IPS-NIHi11 (cell line): ENCODE results near the gene TGFBR3.

Source experiments
- DNase-seq: peaks from one replicate; pipeline ENCODE4 v3.0.0; 2012; ENCODE audit warnings: mixed read lengths, low spot score

The TGFBR3 gene

DNA sequence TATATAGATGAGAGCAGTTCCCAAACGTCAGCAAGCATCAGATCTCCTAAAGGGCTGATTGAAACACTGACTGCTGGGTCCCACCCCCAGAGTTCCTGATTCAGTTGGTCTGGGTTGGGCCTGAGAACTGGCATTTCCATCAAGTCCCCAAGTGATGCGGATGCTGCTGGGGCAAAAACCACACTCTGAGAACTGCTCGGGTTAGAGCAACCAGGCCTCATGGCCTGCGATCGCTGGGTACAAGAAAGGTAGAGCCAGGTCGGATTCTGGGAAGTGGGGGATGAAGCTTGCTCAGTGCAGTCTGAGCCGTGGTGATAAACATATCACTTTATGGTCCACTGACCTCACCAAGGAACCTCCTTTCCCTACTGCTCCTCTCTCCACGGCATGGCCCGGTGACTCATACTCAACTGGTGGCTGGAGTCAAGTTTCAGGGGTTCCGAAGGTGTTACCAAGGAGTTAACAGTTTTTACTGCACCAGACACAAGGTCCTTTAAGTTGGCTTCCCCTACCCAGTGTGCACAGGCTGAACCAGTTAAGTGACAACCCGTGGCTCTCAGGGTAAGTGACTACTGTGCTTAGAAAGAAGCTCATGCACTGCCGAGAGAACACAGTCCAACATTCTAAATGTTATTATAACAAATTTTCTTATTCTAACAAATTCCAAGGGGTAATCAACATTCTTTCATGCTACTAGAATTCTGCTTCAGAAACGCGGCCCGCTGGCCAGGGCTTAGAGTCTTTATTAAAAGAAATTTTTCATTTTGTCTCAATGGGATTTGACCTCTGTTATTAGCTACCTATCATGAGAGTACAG is 153.5 kb downstream of the TGFBR3 start:
- peak; percentile 56 for DNase-seq

DNA sequence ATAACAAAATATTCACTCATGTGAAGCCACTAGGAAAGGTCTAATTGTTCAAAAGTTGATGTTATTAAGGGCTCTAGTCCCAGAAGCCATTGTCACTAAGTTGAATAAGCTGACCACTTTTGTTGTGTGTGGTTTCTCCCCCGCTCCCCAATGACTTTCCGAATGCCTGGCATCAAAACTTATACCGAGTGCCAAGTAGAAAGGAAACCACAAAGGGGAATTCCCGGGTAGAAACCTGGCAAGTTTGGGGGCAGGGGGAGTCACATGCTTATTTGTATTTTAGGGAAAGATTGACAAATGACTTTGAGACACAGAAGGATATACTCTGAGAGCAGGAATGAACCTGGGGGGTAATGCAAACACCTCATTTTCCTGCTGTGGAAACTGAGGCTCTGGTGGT is 154.1 kb downstream of the TGFBR3 start:
- no peak for DNase-seq

DNA sequence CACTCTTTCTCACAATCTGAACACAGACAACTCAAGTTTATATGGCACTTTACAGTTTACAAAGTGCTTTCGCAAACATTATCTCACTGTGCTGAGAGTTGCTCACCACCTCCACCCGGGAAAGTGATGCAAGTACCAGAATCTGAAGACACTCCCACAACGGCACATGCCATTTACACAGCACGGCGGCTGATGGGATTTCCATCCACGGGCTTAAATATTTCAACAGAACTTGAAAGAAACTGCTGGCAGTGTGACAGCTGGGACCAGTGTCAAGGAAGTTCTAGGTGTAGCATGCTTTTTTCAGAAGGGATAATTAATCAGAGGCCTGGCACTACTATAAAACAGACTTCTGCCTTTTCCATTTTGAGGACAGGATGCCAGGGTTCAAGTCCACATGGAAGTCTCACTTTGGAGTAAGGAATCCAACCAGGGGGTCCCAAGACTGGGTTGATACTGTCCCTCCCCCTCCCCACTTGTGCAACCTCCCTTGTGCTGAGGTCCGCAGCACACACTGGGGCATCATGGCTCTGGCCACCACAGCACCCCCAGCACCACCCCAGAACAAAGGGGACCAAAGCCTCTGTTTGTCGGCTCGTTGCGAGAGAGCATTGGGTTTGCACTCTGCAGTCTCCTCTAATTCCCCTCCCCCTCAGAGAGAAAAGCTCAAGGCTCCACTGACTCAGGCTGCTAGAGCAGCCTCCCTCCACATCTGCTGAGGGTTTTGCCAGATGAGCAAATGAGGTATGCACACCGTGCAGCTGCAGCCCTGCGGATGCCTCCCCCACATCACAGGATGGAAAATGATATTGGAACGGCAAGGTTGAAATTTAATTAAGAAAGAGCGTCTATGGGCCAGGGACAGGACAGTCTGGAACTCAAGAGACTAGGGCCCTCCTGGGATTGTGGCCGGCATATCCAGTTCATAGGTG is 154.9 kb downstream of the TGFBR3 start:
- peak; percentile 23 for DNase-seq

DNA sequence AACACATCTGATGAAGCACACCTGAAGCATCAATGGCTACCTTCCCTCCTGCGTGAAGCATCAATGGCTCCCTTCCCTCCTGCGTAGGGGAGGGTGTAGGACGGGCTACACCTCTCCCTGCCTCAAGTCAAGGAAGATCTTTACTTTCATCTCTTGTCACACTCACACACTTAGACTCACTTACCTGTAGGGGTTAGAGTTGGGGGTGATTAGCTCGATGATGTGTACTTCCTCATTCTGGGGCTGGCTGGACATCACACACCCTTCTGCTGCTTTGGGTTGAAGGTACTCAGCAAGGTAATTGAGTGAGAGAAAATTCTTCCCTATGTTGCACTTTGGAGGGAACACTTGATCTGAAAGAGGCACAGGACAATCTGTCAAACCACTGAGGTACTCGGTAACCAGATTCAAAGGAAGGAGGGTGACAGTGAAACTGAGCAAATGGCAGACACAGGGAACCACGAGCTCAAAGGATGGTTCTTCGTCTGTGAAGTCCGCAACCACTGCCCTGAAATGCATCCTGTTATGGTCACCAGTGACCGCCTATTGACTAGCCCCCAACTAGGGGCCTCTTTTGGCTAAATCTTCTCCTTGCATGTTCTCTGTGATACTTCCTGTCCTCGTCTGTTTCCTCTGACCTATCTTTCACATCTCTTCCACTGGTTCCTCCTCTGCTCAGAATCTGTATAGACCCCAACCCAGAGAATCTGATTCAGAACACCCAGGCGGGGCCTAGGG is 156.2 kb downstream of the TGFBR3 start:
- no peak for DNase-seq

DNA sequence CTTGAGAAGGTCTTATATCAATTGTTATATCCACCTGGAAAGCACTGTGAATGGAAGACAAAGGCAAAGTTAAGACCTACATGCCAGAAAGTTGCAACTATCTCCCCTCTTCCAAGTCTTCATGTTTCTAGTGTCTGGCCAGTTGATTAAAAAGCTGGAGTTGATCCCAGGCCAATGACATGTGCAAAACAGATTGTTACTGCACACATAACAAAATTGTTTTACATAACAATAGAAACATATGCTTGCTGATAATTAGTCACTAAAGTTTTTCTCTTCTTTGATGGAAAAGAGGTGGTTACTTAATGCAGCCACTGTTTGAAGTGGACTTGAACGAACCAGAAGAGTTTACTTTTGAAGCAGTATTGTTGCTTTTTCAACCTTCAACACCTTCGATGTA is 158.2 kb downstream of the TGFBR3 start:
- DNase-seq, result no peak

DNA sequence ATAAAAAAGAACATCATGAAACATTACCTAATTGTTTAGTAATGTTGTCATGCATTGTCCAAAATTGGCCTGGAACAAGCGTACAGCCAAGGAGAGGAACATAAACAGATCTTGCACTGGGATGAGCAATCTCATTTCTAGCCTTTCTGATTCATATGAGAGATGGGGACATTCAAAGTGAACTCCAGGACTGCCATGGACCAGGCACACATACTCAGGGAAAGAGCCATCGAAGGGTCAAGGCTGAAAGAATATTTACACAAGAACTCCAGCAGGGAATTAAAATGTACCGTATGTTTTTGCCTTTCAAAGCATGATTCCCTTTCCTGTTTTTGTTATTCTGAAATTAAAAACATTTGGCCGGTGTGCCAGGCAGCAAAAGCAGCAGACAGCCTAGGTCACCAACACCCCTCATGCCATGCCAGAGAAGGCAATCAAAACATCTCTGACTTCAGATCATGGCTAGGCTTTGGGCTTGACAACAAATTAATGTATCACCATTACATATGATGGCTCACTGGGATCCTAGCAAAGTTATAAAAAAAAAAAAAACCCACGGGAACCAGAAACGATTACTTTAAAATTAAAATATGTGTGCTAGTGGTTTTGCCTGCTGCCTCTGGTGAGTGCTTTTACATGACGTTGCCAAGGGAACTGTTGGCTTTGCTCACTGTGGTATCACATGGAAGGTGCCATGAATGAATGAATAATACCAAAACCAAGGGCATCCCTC is 159.8 kb downstream of the TGFBR3 start:
- DNase-seq, result no peak

GRCh38 chr1:91725618-91725988 is 160.3 kb downstream of the TGFBR3 start:
- no peak for DNase-seq

DNA sequence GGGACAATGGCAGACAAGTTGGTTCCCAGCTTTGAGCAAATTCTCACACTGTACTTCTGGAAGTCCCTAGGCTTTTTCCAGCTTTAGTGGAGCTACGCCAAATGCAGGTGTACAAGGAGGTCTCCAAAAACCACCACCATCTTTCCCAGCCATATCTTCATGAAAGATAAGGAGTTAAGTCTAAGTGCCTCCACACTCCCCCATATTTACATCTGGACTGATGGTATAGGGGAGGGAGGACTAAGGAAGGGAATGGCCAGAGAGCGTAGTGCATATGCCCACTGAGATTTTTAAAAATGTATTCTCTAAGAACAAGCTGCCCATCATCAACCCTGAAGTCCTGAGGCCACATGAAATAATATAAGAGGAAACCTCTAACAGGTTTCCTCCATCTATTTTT is 161.3 kb downstream of the TGFBR3 start:
- DNase-seq, result no peak

DNA sequence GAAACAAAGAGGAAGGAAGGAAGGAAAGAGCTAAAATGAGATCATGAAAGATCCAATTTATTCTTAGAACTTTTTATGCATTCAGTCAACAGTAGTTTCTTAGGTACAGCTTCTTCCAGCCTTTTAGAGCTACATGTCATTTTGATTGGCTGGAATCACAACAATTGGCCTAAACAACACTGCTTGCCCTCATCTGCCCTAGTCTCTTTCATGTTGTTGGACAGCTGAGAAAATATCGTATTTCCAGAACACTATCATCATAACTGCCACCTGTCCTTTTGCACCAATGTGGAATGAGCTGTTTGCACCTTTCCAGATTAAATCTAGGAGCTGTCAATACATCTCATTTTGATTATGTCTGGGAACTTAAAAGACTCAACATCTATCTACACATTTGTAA is 161.7 kb downstream of the TGFBR3 start:
- no peak for DNase-seq

- no peak for DNase-seq
Observed at GRCh38 chr1:91720044-91720443, 165.9 kb downstream of the TGFBR3 start.

DNA sequence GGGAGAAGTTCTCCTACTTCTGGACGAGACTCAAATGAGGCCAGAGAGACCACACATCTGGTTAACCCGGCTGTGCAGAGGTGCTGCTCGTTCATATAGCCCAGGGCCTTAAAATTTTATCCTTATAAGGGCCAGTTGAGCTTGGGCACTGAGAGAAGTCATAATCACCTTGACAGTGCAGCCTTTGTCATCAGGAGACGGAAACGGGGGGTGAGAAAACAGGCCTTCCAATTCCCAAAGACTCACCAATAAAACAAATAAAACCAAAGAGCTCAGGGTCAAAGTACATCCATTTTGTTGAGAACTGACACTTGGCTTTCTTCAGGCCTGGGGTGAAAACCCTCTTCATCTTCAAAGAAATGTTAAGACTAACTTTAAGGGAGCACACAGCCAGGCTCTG is 167.1 kb downstream of the TGFBR3 start:
- DNase-seq, result no peak

GRCh38 chr1:91718368-91718767 is 167.6 kb downstream of the TGFBR3 start:
- no peak for DNase-seq

DNA sequence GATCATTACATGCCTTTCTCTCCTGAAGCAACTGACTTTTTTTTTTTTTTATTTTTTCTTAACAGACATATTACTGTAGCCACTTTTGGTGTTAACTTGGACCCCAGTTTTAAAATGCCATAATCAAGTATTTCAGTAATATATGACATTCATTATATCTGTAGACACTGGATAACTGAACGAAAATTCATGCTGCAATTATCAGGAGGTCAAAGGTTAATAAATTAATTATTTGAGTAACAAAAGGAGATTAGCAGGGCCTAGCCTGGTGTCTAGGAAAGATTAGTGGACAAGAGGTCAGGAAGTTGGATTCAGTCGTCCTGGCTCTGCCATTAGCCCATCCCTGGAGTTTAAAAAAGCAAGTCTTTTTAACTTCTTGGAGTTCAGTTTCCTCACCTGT is 168.1 kb downstream of the TGFBR3 start:
- no peak for DNase-seq

- DNase-seq, result no peak
Observed at GRCh38 chr1:91716339-91716738, 169.6 kb downstream of the TGFBR3 start.

DNA sequence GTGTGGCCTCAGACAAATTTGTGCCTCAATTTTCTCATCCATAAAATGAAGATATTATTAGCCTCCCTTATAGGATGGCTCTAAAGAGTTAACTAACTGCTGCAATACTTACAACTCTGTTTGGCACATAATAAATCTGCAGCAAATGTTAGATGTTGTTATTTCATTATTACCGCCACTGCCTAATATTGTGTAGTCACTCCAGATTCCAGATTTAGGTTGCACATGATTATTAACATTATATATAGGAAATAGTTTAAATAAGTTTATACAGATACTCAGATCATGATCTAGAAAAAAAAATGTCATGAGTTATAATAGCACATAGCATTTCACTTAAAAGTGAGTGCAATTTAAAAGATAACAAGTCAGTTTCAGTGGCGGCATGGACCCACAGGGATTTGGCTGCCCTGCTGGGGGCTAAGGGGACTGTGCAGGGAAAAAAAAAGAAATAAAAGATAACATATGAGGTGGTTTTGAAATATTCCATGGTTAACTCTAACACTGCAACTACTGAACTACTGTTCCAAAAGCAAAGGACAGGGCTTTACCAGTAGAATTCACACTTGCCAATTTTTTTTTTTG is 170.4 kb downstream of the TGFBR3 start:
- no peak for DNase-seq

- DNase-seq, result no peak
Observed at GRCh38 chr1:91714867-91715381, 171.0 kb downstream of the TGFBR3 start.

GRCh38 chr1:91712981-91713841 is 172.7 kb downstream of the TGFBR3 start:
- DNase-seq, result no peak

- DNase-seq, result no peak
Observed at GRCh38 chr1:91712393-91712792, 173.6 kb downstream of the TGFBR3 start.

DNA sequence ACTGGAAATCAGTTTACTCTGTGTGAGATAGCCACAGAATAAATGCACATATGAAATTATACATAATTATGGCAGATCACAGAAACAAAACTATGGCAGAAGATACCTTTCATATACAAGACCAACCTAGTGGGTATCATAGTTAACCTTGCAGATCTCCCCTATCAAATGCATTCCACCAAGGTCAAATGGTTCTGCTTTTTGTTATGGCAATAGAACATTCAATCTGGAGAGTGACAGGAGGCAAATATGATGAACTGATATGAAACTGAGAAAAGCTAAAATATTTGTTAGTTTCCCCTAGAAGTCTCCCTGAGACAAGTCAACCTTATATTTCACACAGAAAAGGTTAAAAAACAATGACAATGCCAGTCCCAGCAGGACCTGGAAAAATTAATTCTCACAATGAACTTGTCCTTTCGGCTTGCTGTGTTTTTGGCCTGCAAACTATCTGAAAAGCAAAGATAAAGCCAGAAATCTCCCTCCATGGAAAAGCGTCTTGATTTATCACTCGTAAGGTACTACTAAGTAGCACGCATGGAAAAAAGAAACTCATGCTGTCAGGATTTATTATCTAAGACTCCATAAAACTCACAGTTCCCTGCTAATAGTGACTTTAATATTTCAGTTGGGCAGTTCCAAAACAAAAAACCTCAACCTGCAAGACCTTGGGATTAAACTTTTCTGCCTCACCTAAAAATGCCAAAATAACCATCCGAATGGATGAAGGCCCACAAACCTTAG is 174.3 kb downstream of the TGFBR3 start:
- no peak for DNase-seq
